Stimulated activated CD4-positive, alpha-beta T cell treated with anti-CD3 and anti-CD28 coated beads, Interleukin-2, amount 100 ng/mL, for 24 hours (primary cell): ENCODE data around the gene ARHGEF16.

Source experiments
- DNase-seq, 2 donors: peaks; one replicate each; pipeline ENCODE4 v3.0.0-alpha.2; 2020

ARHGEF16 gene

GRCh38 chr1:3469104-3469848 lies 14.8 kb downstream of the ARHGEF16 start:
- DNase-seq = no peak

- no peak for DNase-seq
Observed at GRCh38 chr1:3469849-3470649, 15.6 kb downstream of the ARHGEF16 start.

- no peak for DNase-seq
Observed at GRCh38 chr1:3470650-3471355, 16.3 kb downstream of the ARHGEF16 start.

- DNase-seq = no peak
Observed at GRCh38 chr1:3471356-3472087, 17.1 kb downstream of the ARHGEF16 start.

- no peak for DNase-seq
Observed at GRCh38 chr1:3472088-3472850, 17.8 kb downstream of the ARHGEF16 start.

GRCh38 chr1:3472906-3473305 lies 18.4 kb downstream of the ARHGEF16 start:
- no peak for DNase-seq

GRCh38 chr1:3473381-3473844 lies 18.9 kb downstream of the ARHGEF16 start:
- no peak for DNase-seq

- no peak for DNase-seq
Observed at GRCh38 chr1:3474016-3474415, 19.6 kb downstream of the ARHGEF16 start.

- DNase-seq = no peak
Observed at GRCh38 chr1:3474421-3474820, 20.0 kb downstream of the ARHGEF16 start.

- no peak for DNase-seq
Observed at GRCh38 chr1:3475839-3476573, 21.5 kb downstream of the ARHGEF16 start.

GRCh38 chr1:3476666-3477065 lies 22.2 kb downstream of the ARHGEF16 start:
- DNase-seq = no peak

GRCh38 chr1:3477241-3477995 lies 23.0 kb downstream of the ARHGEF16 start:
- no peak for DNase-seq

GRCh38 chr1:3478187-3478586 lies 23.7 kb downstream of the ARHGEF16 start:
- no peak for DNase-seq

GRCh38 chr1:3479511-3480368 lies 25.3 kb downstream of the ARHGEF16 start:
- DNase-seq = no peak

- no peak for DNase-seq
Observed at GRCh38 chr1:3480369-3480719, 25.9 kb downstream of the ARHGEF16 start.

- no peak for DNase-seq
Observed at GRCh38 chr1:3481046-3481445, 26.6 kb downstream of the ARHGEF16 start.

GRCh38 chr1:3481836-3482375 lies 27.4 kb downstream of the ARHGEF16 start:
- DNase-seq = no peak

- peak in 1 of 2 donors; percentile 23 for DNase-seq
Observed at GRCh38 chr1:3482378-3482849, 27.9 kb downstream of the ARHGEF16 start.

GRCh38 chr1:3483380-3483779 lies 28.9 kb downstream of the ARHGEF16 start:
- no peak for DNase-seq
